Uterus (tissue), 4 donors: ENCODE results near the gene IFITM5. TPM values are rescaled to one million over a fixed set of nuclear protein-coding genes. Genes with fewer than 3 reads are reported as not detected.
"Not testable (repeated sequence)": the region's sequence is repeated elsewhere in the genome, so short reads cannot be mapped to it uniquely, and the experiment has no call there.

Experiments
- DNase-seq, 2 donors: peaks; one replicate each; pipeline ENCODE4 v3.0.0-alpha.2; 2019 to 2020
- H3K27ac ChIP-seq, 2 donors: fragments of 200-600 bp; sonication (generic); 1 replicate in 1 of 2; 2 replicates in 1 of 2; pipeline ENCODE4 v1.5.1; 2016 to 2018
- H3K27me3 ChIP-seq, 2 donors: fragments of 200-600 bp; sonication (generic); one replicate each; pipeline ENCODE4 v1.5.1; 2018 to 2019; ENCODE audit warnings: control low read depth in 1 of 2
- H3K36me3 ChIP-seq, 2 donors: fragments of 200-600 bp; sonication (generic); one replicate each; pipeline ENCODE4 v1.5.1; 2019; ENCODE audit warnings: control low read depth in 1 of 2
- H3K4me1 ChIP-seq, 2 donors: fragments of 200-600 bp; sonication (generic); one replicate each; pipeline ENCODE4 v1.5.1; 2018 to 2019; ENCODE audit warnings: control low read depth in 1 of 2
- H3K4me3 ChIP-seq, 2 donors: fragments of 200-600 bp; sonication (generic); 1 replicate in 1 of 2; 2 replicates in 1 of 2; pipeline ENCODE4 v1.5.1; 2018 to 2019; ENCODE audit warnings: mild to moderate bottlenecking in 1 of 2
- H3K9me3 ChIP-seq, 2 donors: fragments of 200-600 bp; sonication (generic); one replicate each; pipeline ENCODE4 v1.5.1; 2019; ENCODE audit warnings: control low read depth in 1 of 2
- POLR2A ChIP-seq, 2 donors: fragments of 450-650 bp; IDR thresholded peaks; one replicate each; pipeline ENCODE4 v1.6.1; 2016; ENCODE audit warnings: antibody characterized with exemption in 2 of 2, mild to moderate bottlenecking in 1 of 2, moderate library complexity in 1 of 2
- intact Hi-C: fragments of 100-400 bp; cut with DNase I; formaldehyde crosslinking; loops from one replicate; pipeline ENCODE4 v1.15.1; 2023; ENCODE audit warnings: low total_unique reads
- total RNA-seq, 4 donors: library from RNA; depleted of rRNA in 3 of 4; stranded (reverse); fragments of >200 nt in 3 of 4; gene quantifications; one replicate each; pipeline versions ENCODE4 v1.1.0 to v1.2.4, GENCODE V29; 2014 to 2023
- TF ChIP-seq, protein P1 (sequence below), 4 experiments: fragments of 200-600 bp in 2 of 4; fragments of 450-650 bp in 2 of 4; sonication (generic) in 2 of 4; IDR thresholded peaks; one replicate each; pipeline ENCODE4 v1.5.1; 2016 to 2019; ENCODE audit warnings: antibody characterized with exemption in 4 of 4, mild to moderate bottlenecking in 2 of 4, moderate library complexity in 1 of 4
- donor health status: DM: yes; HTN: yes; CAD: no.

The IFITM5 gene
- total RNA-seq, 4 donors from 2014 or later: not detected

DNA sequence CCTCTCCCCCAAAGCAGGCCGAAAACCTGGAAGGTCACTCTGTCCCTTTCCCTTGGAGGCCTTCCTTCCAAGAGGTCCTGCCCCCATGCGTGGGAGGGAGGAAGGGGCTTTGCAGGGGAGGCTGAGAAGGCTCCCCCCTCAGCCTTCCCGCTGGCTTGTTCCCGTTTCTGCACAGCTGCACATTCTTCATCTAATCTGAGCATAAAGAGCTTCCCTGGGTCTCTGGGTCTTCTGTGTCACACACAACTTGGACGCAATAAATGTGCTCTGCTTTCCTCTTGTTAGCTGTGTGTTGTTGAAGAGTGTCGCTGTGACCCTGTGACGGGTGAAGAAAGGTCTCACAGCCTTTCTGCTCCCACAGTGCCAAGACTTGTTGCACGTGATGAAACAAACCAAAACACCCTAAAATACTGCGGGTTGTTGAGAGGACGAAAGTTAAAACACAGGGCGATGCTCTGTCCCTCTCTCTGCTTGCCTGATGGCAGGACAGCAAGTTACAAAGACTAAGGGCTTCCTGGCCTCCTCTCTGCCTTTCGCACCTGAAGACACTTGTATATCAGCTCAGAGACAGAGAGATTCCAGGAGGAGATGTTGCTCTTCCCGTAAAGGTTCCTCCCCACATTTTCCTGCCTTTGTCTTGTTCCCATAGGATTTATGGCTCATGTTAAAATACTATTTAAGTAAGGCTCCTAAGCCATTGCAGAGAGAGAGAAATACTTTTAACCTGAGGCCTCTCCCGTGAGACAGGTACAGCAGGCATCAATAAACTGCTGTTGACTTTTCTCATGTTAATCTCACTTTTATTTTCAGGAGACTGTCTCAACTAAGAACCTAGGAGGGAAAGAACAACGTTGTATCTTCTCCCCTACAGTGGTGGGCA lies 36.7 kb upstream of the IFITM5 start:
- no peak overlapping the region for H3K4me3 ChIP-seq
- peak overlapping the region; percentile 79 to 83 for H3K27ac ChIP-seq
- H3K27me3 ChIP-seq: no peaks in the 10 kb centered on the region
- DNase-seq: peak; percentile 76 to 86
- no peaks in the 10 kb centered on the region for H3K36me3 ChIP-seq
- intact Hi-C loops: no loop called here
- TF ChIP-seq, protein P1, sequence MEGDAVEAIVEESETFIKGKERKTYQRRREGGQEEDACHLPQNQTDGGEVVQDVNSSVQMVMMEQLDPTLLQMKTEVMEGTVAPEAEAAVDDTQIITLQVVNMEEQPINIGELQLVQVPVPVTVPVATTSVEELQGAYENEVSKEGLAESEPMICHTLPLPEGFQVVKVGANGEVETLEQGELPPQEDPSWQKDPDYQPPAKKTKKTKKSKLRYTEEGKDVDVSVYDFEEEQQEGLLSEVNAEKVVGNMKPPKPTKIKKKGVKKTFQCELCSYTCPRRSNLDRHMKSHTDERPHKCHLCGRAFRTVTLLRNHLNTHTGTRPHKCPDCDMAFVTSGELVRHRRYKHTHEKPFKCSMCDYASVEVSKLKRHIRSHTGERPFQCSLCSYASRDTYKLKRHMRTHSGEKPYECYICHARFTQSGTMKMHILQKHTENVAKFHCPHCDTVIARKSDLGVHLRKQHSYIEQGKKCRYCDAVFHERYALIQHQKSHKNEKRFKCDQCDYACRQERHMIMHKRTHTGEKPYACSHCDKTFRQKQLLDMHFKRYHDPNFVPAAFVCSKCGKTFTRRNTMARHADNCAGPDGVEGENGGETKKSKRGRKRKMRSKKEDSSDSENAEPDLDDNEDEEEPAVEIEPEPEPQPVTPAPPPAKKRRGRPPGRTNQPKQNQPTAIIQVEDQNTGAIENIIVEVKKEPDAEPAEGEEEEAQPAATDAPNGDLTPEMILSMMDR (IDR thresholded peaks at IDR 0.05): no peak
- no peak for TF ChIP-seq POLR2A (IDR thresholded peaks at IDR 0.05)
- H3K4me1 ChIP-seq: peaks cover 7 to 11% of the 10 kb centered on the region in 2 donors
- no peaks in the 10 kb centered on the region for H3K9me3 ChIP-seq

DNA sequence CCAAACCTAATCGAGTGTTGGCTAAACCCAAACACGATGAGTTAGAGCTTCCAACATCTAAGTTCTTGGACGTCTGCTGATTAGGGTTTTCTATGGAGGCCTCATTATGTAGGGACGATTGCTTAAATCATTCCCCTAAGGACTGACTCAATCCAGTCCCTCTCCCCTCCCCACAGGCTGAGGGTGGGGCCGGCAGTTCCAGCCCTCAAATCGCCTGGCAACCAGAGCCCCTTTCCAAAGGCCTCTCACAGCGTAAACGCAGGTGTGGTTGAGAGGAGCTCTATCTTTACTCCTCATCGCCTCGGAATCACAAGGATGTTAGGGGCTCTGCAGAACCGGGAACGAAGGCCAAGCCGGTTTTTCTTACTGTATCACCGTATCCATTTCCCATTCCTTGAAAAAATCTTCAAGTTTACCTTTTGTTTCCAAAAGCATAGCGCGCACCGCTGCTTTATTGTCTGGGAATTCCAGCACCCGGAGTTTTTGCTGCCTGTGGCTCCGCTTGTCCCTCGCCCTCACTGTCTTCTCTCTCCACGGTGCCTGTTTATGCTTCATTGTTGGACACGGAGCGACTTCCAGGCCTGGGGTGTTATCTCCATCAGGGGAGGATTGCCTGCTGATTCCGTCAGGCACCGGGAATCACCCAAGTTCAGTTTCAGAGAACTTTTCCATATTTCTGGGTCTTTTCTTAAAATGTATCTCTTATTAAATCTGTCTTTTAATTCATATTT lies 35.1 kb upstream of the IFITM5 start:
- DNase-seq: peak; percentile 80 to 85
- Histone ChIP-seq H3K4me3 (peak overlapping the region in 1 of 2 donors; percentile 13), H3K4me1 (peaks cover 7 to 11% of the 10 kb centered on the region in 2 donors), H3K36me3 (no peaks in the 10 kb centered on the region), H3K27ac (peak overlapping the region; percentile 79 to 83), H3K9me3 (no peaks in the 10 kb centered on the region), H3K27me3 (no peaks in the 10 kb centered on the region)
- intact Hi-C loops: no loop called here
- TF ChIP-seq POLR2A (IDR thresholded peaks at IDR 0.05): peak in 1 of 2 donors; percentile 48
- TF ChIP-seq, protein P1 (IDR thresholded peaks at IDR 0.05): no peak

DNA sequence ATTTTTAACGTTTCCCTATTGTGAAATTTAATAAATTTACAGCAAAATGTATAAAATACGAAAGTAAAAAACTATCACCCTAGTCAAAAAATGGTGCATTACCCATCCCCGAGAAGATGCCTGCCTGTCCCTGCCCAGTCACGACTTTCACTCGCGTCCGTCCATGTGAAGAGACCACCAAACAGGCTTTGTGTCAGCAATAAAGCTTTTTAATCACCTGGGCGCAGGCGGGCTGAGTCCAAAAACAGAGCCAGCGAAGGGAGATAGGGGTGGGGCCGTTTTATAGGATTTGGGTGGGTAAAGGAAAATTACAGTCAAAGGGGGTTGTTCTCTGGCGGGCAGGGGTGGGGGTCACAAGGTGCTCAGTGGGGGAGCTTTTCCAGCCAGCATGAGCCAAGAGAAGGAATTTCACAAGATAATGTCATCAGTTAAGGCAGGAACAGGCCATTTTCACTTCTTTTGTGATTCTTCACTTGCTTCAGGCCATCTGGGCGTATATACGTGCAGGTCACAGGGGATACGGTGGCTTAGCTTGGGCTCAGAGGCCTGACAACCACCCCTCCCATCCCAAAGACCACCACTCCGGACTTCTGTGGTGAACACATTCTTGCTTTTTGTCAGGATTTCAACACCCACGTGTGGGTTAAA lies 34.4 kb upstream of the IFITM5 start:
- H3K9me3 ChIP-seq, H3K4me3 ChIP-seq, DNase-seq, H3K27me3 ChIP-seq, intact Hi-C loops, H3K36me3 ChIP-seq: not testable (repeated sequence)
- Histone ChIP-seq H3K27ac (peak overlapping the region; percentile 79 to 83), H3K4me1 (peaks cover 7 to 11% of the 10 kb centered on the region in 2 donors)

DNA sequence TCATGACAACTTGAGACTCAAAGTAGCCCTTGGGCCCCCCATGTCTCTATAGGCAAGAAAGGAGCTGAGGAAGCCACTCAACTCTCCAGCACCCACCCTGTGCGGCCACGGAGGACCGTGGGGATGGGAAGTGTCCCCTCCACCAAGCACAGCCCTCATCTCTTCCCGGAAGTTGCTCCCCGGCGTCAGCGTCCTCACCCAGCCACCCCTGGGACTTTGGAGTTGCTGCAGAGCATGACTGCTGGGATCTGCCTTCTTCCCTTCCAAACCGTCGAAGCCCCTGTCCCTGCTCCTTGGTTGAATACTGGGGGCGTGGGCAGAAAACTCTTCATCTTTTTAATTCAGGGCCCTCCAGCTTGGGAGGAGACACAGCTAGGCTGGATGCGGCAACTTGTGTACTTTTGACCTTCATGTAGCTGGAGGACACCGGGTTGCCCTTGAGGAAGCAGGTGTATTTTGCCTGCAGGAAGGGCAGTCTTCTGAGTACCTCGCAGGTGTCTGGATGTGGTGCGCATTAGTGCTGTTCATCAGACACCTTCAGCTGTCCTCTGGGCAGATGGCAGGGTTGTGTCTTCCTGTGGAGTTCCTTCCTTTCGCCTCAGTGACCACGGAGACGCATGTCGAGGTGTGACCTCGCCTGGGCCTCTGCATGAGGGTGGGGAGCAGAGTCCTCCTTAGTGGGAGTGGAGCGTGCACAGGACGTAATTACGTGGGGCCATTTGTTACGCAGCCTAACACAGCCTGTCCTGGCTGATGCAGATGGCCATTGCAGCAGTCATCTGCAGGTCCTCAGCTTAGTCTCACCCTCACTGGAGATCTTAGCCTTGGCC lies 33.5 kb upstream of the IFITM5 start:
- Histone ChIP-seq H3K27me3 (no peaks in the 10 kb centered on the region), H3K27ac (peak overlapping the region in 1 of 2 donors; percentile 79), H3K4me1 (peaks cover 7 to 11% of the 10 kb centered on the region in 2 donors), H3K36me3 (no peaks in the 10 kb centered on the region), H3K4me3 (no peak overlapping the region), H3K9me3 (no peaks in the 10 kb centered on the region)
- intact Hi-C loops: no loop called here
- TF ChIP-seq, protein P1 (IDR thresholded peaks at IDR 0.05): no peak
- TF ChIP-seq POLR2A (IDR thresholded peaks at IDR 0.05): no peak
- no peak for DNase-seq
